ENCODE data around the gene SUPV3L1. TPM values are rescaled to one million over a fixed set of nuclear protein-coding genes. Genes with fewer than 3 reads are reported as not detected.

The SUPV3L1 gene
- total and polyA plus RNA-seq, 7 donors = 33.9 to 56.4 (median 50.6) TPM

- 91 to 95% (median 95%) methylated on average over 11 of the region's 11 CpGs for WGBS, 3 donors
- TF ChIP-seq CTCF (IDR thresholded peaks at IDR 0.05) = no peak
- ATAC-seq (no peak), DNase-seq (no peak)
- H3K27me3 ChIP-seq (ENCODE audit: insufficient read depth in 3 of 3, low read length in 2 of 3) = no peaks in the 10 kb centered on the region
- intact Hi-C loops (cut with DNase I) = no loop called here
- H3K4me1 ChIP-seq = peaks cover 5% of the 10 kb centered on the region
- H3K27ac ChIP-seq = no peak overlapping the region
- no peaks in the 10 kb centered on the region for H3K9me3 ChIP-seq
- H3K36me3 ChIP-seq (ENCODE audit: insufficient read depth in 1 of 2, low read depth in 1 of 2) = no peaks in the 10 kb centered on the region
- H3K4me3 ChIP-seq = no peak overlapping the region
Observed at GRCh38 chr10:69240455-69240854, 60.4 kb downstream of the SUPV3L1 start.

DNA sequence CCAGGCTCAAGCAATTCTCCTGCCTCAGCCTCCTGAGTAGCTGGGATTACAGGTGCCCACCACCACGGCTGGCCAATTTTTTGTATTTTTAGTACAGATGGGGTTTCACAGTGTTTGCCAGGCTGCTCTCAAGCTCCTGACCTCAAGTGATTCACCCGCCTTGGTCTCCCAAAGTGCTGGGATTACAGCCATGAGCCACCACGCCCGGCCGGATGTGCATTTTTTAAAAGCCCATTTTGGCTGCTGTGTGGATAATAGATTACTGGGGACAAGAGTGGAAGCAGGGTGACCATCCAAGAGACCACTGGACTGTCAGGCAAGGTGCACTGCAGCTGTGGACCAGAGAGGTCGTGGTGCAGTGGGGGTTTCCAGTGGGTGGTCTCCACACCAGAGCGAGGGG is 61.5 kb downstream of the SUPV3L1 start:
- H3K27me3 ChIP-seq (ENCODE audit: insufficient read depth in 3 of 3, low read length in 2 of 3) = no peaks in the 10 kb centered on the region
- H3K9me3 ChIP-seq = no peaks in the 10 kb centered on the region
- ATAC-seq (no peak), DNase-seq (no peak)
- intact Hi-C loops (cut with DNase I) = no loop called here
- no peaks in the 10 kb centered on the region for H3K36me3 ChIP-seq (ENCODE audit: insufficient read depth in 1 of 2, low read depth in 1 of 2)
- TF ChIP-seq CTCF (IDR thresholded peaks at IDR 0.05) = no peak
- no peak overlapping the region for H3K27ac ChIP-seq
- H3K4me3 ChIP-seq = no peak overlapping the region
- 58 to 68% (median 59%) methylated on average over 7 of the region's 7 CpGs for WGBS, 3 donors
- peaks cover 5% of the 10 kb centered on the region for H3K4me1 ChIP-seq

DNA sequence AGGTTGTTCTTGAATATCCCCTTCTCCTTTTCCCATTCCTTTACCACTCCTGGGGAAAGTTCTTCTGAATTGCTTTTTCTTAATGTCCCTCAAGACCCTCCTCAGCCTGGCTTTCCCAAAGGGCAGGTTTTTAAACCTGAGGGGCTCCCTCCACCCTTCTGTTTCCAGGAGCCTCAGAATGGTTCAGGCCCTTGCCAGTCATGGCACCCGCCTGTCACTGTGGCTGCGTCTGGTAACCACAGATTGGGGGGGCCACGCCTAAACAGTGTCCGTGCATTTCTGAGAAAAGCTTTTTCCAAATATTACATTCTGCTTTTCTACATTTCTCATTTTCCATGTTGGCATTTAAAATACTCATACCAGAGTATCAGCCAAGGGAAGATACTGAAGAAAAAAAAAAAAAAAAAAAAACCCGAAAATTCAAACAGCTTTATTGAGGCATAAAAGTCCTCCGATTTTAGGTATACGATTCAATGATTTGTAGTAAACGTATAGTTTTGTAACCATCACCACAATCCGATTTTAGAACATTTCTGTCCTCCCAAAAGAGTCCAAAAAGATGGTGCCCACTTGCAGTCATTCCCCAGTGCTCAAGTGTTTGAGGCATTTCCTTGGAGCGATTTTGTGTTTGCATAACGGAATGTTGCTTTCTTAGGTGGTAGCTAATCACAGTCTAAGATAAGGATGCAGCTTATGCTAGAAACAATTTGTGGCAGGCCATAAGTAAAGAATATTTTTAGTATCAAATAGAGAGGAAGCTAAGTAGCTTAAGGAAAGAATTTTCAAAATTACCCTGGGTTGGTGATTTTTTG is 62.2 kb downstream of the SUPV3L1 start:
- WGBS, 3 donors = 84 to 89% (median 89%) methylated on average over 11 of the region's 11 CpGs
- Histone ChIP-seq H3K4me1 (peaks cover 5% of the 10 kb centered on the region), H3K9me3 (no peaks in the 10 kb centered on the region), H3K27me3 (ENCODE audit: insufficient read depth in 3 of 3, low read length in 2 of 3) (no peaks in the 10 kb centered on the region), H3K36me3 (ENCODE audit: insufficient read depth in 1 of 2, low read depth in 1 of 2) (no peaks in the 10 kb centered on the region), H3K4me3 (no peak overlapping the region), H3K27ac (no peak overlapping the region)
- TF ChIP-seq CTCF (IDR thresholded peaks at IDR 0.05) = no peak
- intact Hi-C loops (cut with DNase I) = no loop called here
- ATAC-seq (no peak), DNase-seq (no peak)

DNA sequence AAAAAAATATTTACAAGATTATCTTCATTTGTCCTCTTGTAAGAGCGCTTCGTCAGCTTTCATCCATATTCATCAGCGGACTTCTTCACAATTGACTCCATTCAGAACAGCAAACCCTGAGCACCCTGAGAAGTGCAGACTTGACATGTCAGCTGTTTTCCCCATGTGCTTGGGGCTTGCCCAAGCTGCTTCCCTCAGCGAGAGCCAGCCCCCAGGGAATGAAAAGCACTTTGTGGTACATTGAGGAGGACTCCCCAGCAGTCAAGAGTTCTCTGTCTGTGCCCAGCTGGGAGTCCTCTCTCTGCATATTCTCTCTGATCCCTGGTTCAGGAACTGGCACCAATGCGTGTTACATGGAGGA is 62.8 kb downstream of the SUPV3L1 start:
- Histone ChIP-seq H3K4me1 (peaks cover 3% of the 10 kb centered on the region), H3K27me3 (ENCODE audit: insufficient read depth in 3 of 3, low read length in 2 of 3) (no peaks in the 10 kb centered on the region), H3K4me3 (no peak overlapping the region), H3K27ac (no peak overlapping the region), H3K9me3 (no peaks in the 10 kb centered on the region), H3K36me3 (ENCODE audit: insufficient read depth in 1 of 2, low read depth in 1 of 2) (no peaks in the 10 kb centered on the region)
- intact Hi-C loops (cut with DNase I) = no loop called here
- TF ChIP-seq CTCF (IDR thresholded peaks at IDR 0.05) = no peak
- ATAC-seq (no peak), DNase-seq (no peak)
- 64 to 82% (median 75%) methylated on average over 5 of the region's 5 CpGs for WGBS, 3 donors

GRCh38 chr10:69243817-69244216 is 63.8 kb downstream of the SUPV3L1 start:
- TF ChIP-seq CTCF (IDR thresholded peaks at IDR 0.05) = no peak
- WGBS, 3 donors = 90 to 95% (median 95%) methylated on average over 10 of the region's 10 CpGs

More at GRCh38 chr10:69243817-69244216, 63.8 kb downstream of the SUPV3L1 start:
- Histone ChIP-seq H3K4me3 (no peak overlapping the region), H3K9me3 (no peaks in the 10 kb centered on the region), H3K27ac (no peak overlapping the region), H3K4me1 (no peaks in the 10 kb centered on the region), H3K36me3 (ENCODE audit: insufficient read depth in 1 of 2, low read depth in 1 of 2) (no peaks in the 10 kb centered on the region), H3K27me3 (ENCODE audit: insufficient read depth in 3 of 3, low read length in 2 of 3) (no peaks in the 10 kb centered on the region)
- no peak for DNase-seq
- intact Hi-C loops (cut with DNase I) = no loop called here
- no peak for ATAC-seq
